Measurements from ENCODE around the gene SNAP25. TPM values are rescaled to one million over a fixed set of nuclear protein-coding genes. Genes with fewer than 3 reads are reported as not detected.

Gene SNAP25
- total RNA-seq, 2 donors from 2014 or later, result 0.74 to 9.3 TPM

DNA sequence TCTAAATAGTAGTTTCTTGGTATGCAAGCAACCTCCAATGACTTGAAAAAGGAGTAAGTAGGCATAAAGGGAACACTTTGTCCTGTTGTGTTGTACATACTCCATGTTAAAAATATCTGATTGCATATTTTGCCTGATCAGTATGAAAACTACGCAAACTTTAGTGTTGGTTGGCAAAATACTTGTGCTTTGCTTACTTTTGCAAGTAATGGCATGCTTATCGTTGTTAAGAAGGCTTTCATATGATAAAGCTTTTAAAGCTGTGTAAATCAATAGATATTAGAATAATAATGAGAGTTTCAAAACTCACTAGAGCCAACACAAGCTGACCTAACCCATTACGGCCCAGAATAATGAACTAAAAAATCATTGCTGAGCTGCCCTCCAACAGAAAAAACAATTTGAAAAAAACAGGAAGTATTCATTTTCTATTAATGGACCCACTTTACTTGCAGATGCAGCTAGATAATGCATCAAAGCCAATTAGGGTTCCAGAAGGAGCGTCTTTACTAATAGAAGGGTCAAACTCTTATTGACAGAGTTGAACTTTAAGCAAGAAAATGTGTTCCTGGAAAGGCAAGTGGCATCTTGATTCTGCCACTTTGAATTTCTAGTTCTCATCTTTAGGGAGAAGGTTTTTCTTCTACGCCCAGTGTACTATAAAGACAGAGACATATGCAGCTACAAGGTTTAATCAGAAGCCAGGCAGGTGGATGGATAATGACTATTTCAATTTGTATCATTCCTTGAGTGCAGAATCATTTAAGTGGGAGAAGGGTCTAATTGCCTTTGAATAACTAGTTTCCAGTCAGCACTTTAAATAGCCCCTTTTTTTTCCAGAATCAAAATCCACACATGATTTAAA lies 82.2 kb downstream of the SNAP25 start:
- no peak overlapping the region for H3K27ac ChIP-seq
- no peaks in the 10 kb centered on the region for H3K27me3 ChIP-seq

GRCh38 chr20:10303852-10304251 lies 85.2 kb downstream of the SNAP25 start:
- Histone ChIP-seq H3K36me3 (no peaks in the 10 kb centered on the region), H3K4me1 (no peaks in the 10 kb centered on the region), H3K27me3 (no peaks in the 10 kb centered on the region), H3K9me3 (no peaks in the 10 kb centered on the region), H3K4me3 (no peak overlapping the region), H3K27ac (no peak overlapping the region)
- DNase-seq (ENCODE audit: low spot score), result no peak
- TF ChIP-seq CTCF (IDR thresholded peaks at IDR 0.05), result no peak

More for the DNA sequence above, 82.2 kb downstream of the SNAP25 start:
- no peaks in the 10 kb centered on the region for H3K4me1 ChIP-seq
- DNase-seq (ENCODE audit: low spot score), result no peak
- H3K36me3 ChIP-seq, result no peaks in the 10 kb centered on the region
- no peak overlapping the region for H3K4me3 ChIP-seq
- TF ChIP-seq CTCF (IDR thresholded peaks at IDR 0.05), result no peak
- no peaks in the 10 kb centered on the region for H3K9me3 ChIP-seq

DNA sequence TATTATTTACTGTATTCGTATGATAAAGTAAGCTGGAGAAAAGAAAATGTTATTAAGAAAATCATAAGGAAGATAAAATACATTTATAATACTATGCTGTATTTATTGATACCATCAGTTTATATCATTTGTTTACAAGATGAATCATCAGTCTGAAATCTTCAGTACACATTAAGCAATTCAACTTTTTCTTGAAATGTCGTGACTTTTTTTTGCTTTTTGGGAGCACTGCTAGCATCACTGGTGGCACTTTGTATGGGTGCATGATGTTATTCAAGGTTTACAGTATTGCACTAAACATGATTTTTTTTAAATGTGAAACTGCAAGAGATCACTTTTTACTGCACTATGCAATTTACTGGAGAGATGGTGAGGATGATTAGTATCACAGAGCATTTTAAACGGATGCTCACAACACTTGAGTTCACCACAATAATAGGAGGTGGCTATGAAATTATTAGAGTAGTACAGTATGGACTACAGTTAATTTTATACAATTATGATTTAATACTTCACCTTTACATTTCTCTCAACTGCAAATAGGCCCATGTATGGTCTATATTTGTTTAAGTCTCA lies 85.9 kb downstream of the SNAP25 start:
- Histone ChIP-seq H3K4me1 (no peaks in the 10 kb centered on the region), H3K27ac (no peak overlapping the region), H3K4me3 (no peak overlapping the region), H3K27me3 (no peaks in the 10 kb centered on the region), H3K36me3 (no peaks in the 10 kb centered on the region), H3K9me3 (no peaks in the 10 kb centered on the region)
- TF ChIP-seq CTCF (IDR thresholded peaks at IDR 0.05), result no peak
- DNase-seq (ENCODE audit: low spot score), result no peak

DNA sequence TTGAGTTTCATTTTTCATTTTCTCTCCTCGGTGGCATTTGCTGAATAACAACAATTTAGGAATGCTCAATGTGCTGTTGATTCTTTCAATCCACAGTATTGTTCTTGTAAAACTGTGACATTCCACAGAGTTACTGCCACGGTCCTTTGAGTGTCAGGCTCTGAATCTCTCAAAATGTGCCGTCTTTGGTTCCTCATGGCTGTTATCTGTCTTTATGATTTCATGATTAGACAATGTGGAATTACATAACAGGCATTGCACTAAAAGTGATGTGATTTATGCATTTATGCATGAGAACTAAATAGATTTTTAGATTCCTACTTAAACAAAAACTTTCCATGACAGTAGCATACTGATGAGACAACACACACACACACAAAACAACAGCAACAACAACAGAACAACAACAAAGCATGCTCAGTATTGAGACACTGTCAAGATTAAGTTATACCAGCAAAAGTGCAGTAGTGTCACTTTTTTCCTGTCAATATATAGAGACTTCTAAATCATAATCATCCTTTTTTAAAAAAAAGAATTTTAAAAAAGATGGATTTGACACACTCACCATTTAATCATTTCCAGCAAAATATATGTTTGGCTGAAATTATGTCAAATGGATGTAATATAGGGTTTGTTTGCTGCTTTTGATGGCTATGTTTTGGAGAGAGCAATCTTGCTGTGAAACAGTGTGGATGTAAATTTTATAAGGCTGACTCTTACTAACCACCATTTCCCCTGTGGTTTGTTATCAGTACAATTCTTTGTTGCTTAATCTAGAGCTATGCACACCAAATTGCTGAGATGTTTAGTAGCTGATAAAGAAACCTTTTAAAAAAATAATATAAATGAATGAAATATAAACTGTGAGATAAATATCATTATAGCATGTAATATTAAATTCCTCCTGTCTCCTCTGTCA lies 88.1 kb downstream of the SNAP25 start:
- TF ChIP-seq CTCF (IDR thresholded peaks at IDR 0.05), result no peak
- H3K27ac ChIP-seq, result no peak overlapping the region

DNA sequence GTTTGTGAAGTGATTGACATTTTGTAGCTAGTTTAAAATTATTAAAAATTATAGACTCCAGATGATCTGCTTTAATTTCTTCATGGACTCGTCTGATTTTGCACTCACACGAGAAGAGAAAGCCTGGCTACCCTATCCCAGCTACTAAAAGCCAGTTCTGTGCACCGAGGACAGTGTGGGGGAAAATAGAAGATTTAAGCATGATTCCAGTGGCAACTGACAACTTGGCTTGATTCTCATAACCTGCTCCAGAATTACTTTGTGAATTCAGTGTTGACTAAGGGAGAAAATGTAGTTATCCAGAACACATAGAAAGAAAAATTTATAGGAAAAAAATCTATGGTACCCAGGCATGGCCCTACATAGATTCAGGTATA lies 88.7 kb downstream of the SNAP25 start:
- no peak for DNase-seq (ENCODE audit: low spot score)
- Histone ChIP-seq H3K36me3 (no peaks in the 10 kb centered on the region), H3K27ac (no peak overlapping the region), H3K27me3 (no peaks in the 10 kb centered on the region), H3K4me1 (no peaks in the 10 kb centered on the region), H3K9me3 (no peaks in the 10 kb centered on the region), H3K4me3 (no peak overlapping the region)
- no peak for TF ChIP-seq CTCF (IDR thresholded peaks at IDR 0.05)

More for the DNA sequence above, 88.1 kb downstream of the SNAP25 start:
- Histone ChIP-seq H3K36me3 (no peaks in the 10 kb centered on the region), H3K4me1 (no peaks in the 10 kb centered on the region), H3K4me3 (no peak overlapping the region), H3K9me3 (no peaks in the 10 kb centered on the region), H3K27me3 (no peaks in the 10 kb centered on the region)
- DNase-seq (ENCODE audit: low spot score), result no peak
